HG03135 (cell line): ENCODE results near the gene ATP8B2.
"Not testable (repeated sequence)": the region's sequence is repeated elsewhere in the genome, so short reads cannot be mapped to it uniquely, and the experiment has no call there.

Experiments used
- ATAC-seq: cut with Tn5 transposase; IDR thresholded peaks from one replicate; pipeline ENCODE4 v1.9.1; 2021; ENCODE audit warnings: mild to moderate bottlenecking, moderate library complexity; ENCODE audit not compliant: unreplicated experiment

The ATP8B2 gene

DNA sequence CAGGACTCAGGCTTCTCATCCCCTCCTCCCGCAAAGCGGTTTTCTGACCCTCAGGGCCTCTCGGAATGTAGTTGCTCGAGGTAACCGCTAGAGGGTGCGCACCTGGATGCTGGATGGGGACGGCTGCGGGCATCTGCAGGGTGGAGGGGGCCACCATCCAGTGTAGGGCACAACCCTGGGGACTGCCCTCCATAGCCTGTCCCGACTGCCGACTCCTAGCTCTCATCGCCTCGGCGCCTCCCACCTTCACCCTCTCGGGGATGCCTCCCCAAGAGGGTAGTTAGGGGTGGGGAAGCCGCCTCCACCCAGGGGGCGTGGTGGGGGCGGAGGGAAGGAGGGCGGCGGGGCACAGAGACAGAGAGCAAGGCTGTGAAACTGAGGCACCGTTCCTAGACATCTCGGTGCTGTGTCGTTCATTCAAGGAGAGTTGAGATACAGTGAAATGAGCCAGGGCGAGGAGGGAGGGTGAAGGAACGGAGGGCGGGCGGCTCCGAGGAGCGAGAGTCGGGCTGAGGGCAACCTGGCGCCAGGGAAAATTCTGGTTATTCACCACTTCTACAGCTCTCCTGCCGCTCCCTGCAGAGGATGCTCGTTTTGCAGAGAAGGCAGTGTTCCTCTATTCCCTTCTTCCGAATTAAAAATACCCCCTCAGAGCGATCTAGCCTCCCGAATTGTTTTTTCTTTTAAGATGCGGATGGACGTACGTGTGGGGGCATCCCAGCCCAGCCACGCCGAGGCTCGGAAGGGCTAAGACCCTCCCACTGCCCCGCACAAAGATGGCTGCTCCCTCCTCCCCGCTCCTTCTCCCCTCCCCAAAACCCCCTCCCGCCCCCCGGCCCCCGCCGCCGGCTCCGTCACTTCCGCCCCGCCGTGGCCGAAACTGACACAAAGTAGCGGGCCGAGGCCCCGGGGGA is at the start of gene ATP8B2:
TSS of gene ATP8B2 (plus strand) at position 857 of the 914 bp plus-strand sequence. CDS start 2,617 bp downstream, outside the sequence.
- ATAC-seq: peak; percentile 45

GRCh38 chr1:154276797-154277196 is 48.5 kb upstream of the ATP8B2 start:
- no peak for ATAC-seq

GRCh38 chr1:154287591-154287990 is 37.7 kb upstream of the ATP8B2 start:
- not testable (repeated sequence) for ATAC-seq

DNA sequence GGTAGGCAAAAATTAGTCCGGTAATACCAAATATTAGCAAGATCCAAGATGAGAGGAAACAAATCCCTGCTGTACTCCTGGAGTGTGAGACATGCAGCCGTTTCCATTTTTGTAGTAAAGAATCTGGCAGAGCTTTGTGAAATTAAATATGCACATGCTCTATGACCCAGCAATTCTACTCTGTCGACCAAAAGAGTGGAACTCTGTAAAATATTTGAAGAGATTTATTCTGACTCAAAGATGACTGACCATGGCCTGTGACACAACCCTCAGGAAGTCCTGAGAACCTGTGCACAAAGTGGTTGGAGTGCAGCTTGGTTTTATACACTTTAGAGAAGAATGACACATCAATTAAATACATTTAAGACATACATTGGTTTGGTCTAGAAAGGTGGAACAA is 36.7 kb upstream of the ATP8B2 start:
- ATAC-seq: no peak

DNA sequence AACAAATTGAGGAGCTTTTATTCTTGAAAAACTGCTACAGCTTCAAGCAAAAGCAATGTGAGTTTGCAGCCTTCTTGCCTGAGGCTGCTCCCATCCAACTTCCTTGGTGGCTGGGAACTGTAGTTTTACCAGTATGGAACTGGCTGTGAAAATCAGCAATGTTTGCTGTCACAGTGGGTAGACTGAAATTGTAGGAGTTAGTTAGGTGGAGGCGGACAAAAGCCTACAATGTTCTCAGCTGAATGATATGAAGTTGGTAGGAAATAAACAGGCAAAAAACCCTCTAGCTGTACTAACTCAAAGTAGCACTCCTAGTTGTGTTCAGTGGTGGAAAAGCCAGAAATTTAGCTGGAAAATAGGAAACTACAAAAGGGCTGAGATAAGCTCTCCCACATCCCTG is 34.4 kb upstream of the ATP8B2 start:
- ATAC-seq: no peak

DNA sequence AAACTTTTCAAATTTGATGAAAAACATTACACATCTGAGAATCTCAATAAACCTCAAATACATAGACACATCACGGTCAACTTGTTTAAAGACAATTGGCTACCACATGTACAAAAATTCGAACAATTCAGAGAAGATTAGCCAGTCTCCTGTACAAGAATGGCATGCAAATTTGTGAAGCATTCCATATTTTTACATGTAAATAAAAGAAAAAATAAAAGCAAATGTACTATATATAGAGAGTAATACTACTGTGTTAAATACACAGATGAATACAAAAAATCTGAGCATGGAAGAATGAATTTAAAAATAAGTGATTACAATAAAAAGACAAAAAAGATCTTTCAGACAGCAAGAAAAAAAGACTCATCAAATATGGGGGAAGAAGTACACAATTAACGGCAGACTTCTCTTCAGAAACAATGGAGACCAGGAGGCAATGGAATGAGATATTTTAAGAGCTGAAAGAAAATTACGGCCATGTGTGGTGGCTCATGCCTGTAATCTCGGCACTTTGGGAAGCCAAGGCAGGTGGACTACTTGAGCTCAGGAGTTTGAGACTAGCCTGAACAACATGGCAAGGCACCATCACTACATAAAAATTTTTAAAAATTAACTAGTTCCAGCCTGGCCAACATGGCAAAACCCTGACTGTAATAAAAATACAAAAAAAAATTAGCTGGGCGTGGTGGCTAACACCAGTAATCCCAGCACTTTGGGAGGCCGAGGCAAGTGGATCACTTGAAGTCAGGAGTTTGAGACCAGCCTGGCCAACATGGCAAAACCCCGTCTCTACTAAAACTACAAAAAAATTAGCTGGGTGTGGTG is 29.7 kb upstream of the ATP8B2 start:
- no peak for ATAC-seq

GRCh38 chr1:154301582-154301981 is 23.7 kb upstream of the ATP8B2 start:
- no peak for ATAC-seq

- ATAC-seq: no peak
These were observed 20.5 kb upstream of the ATP8B2 start for GRCh38 chr1:154304664-154305337.

- ATAC-seq: no peak
These were observed 19.2 kb upstream of the ATP8B2 start for GRCh38 chr1:154306151-154306550.

DNA sequence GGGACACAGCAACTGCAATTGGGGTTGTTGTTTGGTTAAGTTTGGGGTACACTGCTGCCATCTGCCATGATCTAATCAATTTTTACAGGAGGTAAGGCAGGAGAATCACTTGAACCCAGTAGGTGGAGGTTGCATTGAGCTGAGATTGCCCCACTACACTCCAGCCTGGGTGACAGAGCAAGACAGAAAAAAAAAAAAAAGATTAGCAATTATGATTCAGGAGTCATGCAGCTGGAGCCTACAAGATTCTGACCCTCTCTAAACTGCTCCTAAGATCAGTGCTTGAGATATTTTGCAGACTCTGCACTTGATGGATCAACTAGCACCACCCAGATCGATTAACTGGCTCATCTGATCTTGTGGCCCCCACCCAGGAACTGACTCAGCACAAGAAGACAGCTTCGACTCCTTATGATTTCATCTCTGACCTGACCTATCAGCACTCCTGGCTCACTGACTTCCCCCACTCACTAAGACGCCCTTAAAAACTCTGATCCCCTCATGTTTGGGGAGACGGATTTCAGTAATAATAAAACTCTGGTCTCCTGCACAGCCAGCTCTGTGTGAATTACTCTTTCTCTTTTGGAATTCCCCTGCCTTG is 17.6 kb upstream of the ATP8B2 start:
- ATAC-seq: not testable (repeated sequence)

GRCh38 chr1:154309136-154309535 is 16.2 kb upstream of the ATP8B2 start:
- ATAC-seq: not testable (repeated sequence)

DNA sequence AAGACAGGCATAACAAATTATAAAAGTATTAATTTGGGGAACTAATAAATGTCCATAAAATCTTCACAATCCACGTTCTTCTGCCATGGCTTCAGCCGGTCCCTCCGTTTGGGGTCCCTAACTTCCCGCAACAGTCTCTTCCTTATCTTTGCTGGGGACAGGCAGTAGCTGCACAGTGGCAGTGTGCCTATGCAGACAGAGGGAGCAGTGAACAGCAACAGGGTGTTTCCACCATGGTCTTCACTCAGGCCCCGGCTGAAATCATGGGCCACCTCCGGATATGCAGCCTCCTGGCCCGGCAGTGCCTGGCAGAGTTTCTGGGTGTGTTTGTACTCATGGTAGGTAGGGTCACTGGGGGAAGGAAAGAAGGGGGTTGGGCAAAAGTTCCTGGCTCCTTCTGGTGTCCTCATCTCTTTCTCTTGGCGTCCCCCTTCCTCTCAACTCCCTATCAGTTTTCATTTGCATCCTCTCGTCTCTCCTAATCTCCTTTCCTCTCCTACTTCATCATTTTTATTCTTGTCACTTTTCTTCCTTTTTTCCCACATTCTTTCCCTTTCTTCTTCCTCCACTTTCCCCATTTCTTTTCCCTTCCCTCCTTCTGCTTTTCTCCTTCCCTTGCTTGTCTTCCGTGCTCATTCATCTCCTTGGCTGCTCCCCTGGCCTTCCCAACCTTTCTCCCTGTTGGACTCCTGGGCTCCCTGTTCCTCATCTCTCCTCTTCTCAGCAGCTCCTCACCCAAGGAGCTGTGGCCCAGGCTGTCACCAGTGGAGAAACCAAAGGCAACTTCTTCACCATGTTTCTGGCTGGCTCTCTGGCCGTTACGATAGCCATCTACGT is 12.9 kb upstream of the ATP8B2 start:
- not testable (repeated sequence) for ATAC-seq

DNA sequence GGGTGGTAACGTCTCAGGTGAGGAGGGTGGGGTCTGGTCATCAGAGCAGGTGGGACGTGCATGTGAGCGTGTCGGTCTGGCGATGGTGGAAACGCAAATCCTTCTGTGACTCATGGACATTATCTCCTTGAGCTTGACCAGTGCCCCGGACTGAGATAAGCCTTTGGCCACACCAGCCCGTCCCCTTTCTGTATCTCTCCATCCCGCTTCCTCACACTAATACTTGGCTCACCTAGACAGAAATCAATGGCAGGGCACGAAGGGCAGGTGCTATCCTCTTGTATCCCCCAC is 12.3 kb upstream of the ATP8B2 start:
- ATAC-seq: no peak

- not testable (repeated sequence) for ATAC-seq
These were observed 11.1 kb upstream of the ATP8B2 start for GRCh38 chr1:154314226-154314625.

DNA sequence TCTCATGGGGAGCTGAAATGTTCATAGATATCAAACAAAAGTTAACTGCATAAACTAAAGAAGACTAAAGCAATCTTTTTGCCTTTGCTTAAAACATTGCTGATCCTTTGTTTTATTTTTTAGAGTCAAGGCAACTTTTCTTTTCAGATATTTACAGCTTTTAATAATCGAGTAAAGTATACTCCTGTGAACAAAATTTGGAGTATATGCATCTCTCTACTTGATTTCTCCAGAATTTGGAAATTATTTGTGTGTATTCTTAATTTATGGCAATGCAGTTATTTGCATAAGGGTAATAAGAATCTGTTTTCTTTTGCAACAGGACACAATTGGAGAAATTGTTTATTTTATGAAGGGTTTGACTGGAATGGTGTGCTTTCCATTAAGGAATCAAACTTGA is 8.6 kb upstream of the ATP8B2 start:
- no peak for ATAC-seq

GRCh38 chr1:154318386-154318785 is 6.9 kb upstream of the ATP8B2 start:
- no peak for ATAC-seq

DNA sequence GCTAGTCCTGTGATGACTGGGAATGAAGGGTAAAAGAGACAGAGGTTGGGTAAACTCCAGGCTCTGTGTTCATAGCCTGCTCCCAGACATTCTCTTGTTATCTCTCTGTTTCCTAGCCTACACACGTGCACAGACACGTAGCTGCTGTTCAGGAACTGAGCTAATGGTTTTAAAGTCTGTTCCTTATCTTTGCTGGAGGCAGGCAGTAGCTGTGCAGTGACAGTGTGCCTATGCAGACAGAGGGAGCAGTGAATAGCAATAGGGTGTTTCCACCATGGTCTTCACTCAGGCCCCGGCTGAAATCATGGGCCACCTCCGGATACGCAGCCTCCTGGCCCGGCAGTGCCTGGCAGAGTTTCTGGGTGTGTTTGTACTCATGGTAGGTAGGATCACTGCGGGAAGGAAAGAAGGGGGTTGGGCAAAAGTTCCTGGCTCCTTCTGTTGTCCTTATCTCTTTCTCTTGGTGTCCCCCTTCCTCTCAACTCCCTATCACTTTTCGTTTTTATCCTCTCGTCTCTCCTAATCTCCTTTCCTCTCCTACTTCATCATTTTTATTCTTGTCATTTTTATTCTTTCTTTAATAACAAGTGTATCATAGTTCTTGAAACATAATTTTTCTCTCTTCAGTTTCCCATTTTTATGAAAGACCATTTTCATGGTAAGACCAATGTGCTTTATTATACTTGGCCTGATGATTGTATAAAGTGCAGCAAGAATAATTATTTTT is 4.3 kb upstream of the ATP8B2 start, which contains the start of gene AQP10:
TSS of gene AQP10 (plus strand) at position 212 of the 727 bp plus-strand sequence. CDS start at position 275, 63 bp downstream.
- ATAC-seq: no peak

GRCh38 chr1:154321609-154321934 is 3.8 kb upstream of the ATP8B2 start:
- ATAC-seq: not testable (repeated sequence)

DNA sequence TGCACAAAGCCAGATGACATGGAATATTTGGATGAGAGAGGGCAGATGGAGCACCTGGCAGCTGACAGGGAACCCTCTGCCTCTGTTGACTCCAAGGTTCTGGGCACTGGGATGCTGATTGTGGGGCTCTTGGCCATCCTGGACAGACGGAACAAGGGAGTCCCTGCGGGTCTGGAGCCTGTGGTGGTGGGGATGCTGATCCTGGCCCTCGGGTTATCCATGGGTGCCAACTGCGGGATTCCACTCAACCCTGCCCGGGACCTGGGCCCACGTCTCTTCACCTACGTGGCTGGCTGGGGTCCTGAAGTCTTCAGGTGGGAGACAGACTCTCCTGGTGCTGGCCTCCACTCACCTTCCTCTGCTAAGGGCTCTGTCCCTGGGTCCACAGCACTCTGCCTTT is 1.8 kb upstream of the ATP8B2 start:
- ATAC-seq: no peak
